Activated T-helper 17 cell treated with anti-CD3 and anti-CD28 coated beads, Interleukin-2, amount 50 U/mL, for 72 hours (primary cell): ENCODE results near the gene ZDHHC19. TPM values are rescaled to one million over a fixed set of nuclear protein-coding genes. Genes with fewer than 3 reads are reported as not detected.
A peak's percentile ranks its signal among the peaks of the same experiment; 100 is the strongest.
"Not testable (repeated sequence)": the region's sequence is repeated elsewhere in the genome, so short reads cannot be mapped to it uniquely, and the experiment has no call there.

Experiments used
- ATAC-seq: fragments of 150-1000 bp; cut with Tn5 transposase; replicated peaks from 2 replicates; pipeline ENCODE4 v1.10.0; 2021; ENCODE audit warnings: mild to moderate bottlenecking, moderate library complexity
- H3K27ac Mint-ChIP-seq: one replicate; pipeline ENCODE4 v1.8.0; 2022; ENCODE audit warnings: mixed read lengths
- H3K27me3 Mint-ChIP-seq: one replicate; pipeline ENCODE4 v1.8.0; 2022; ENCODE audit warnings: mixed read lengths
- H3K36me3 Mint-ChIP-seq: one replicate; pipeline ENCODE4 v1.8.0; 2022; ENCODE audit warnings: low read depth, mild to moderate bottlenecking, mixed read lengths
- H3K4me1 Mint-ChIP-seq: one replicate; pipeline ENCODE4 v1.8.0; 2022; ENCODE audit warnings: mixed read lengths
- H3K4me3 Mint-ChIP-seq: one replicate; pipeline ENCODE4 v1.8.0; 2022; ENCODE audit warnings: mild to moderate bottlenecking, mixed read lengths
- H3K9me3 Mint-ChIP-seq: one replicate; pipeline ENCODE4 v1.8.0; 2022; ENCODE audit warnings: mixed read lengths
- total RNA-seq, 2 donors: library from RNA; stranded (reverse); gene quantifications; one replicate each; pipeline ENCODE4 v1.2.3, GENCODE V29; 2022

Gene ZDHHC19
- total RNA-seq, 2 donors from 2014 or later: not detected

GRCh38 chr3:196198081-196198675 lies 13.0 kb downstream of the ZDHHC19 start:
- no peak overlapping the region for H3K4me3 Mint-ChIP-seq
- H3K36me3 Mint-ChIP-seq: no peaks in the 10 kb centered on the region
- no peaks in the 10 kb centered on the region for H3K27me3 Mint-ChIP-seq
- peaks cover 8% of the 10 kb centered on the region for H3K4me1 Mint-ChIP-seq
- no peaks in the 10 kb centered on the region for H3K9me3 Mint-ChIP-seq
- no peak overlapping the region for H3K27ac Mint-ChIP-seq
- no peak for ATAC-seq

GRCh38 chr3:196197524-196197923 lies 13.7 kb downstream of the ZDHHC19 start:
- H3K4me3 Mint-ChIP-seq: no peak overlapping the region
- H3K9me3 Mint-ChIP-seq: no peaks in the 10 kb centered on the region
- no peaks in the 10 kb centered on the region for H3K27me3 Mint-ChIP-seq
- H3K36me3 Mint-ChIP-seq: no peaks in the 10 kb centered on the region
- H3K27ac Mint-ChIP-seq: no peak overlapping the region
- peaks cover 15% of the 10 kb centered on the region for H3K4me1 Mint-ChIP-seq
- no peak for ATAC-seq

GRCh38 chr3:196195664-196196265 lies 15.4 kb downstream of the ZDHHC19 start:
- Mint-ChIP-seq H3K36me3 (no peaks in the 10 kb centered on the region), H3K27ac (no peak overlapping the region), H3K4me3 (peak overlapping the region; percentile 16), H3K4me1 (peaks cover 21% of the 10 kb centered on the region), H3K9me3 (no peaks in the 10 kb centered on the region), H3K27me3 (no peaks in the 10 kb centered on the region)
- ATAC-seq: no peak

GRCh38 chr3:196194542-196194915 lies 16.7 kb downstream of the ZDHHC19 start:
- ATAC-seq: no peak
- peak overlapping the region; percentile 64 for H3K27ac Mint-ChIP-seq
- H3K4me1 Mint-ChIP-seq: peaks cover 21% of the 10 kb centered on the region
- H3K27me3 Mint-ChIP-seq: no peaks in the 10 kb centered on the region
- no peaks in the 10 kb centered on the region for H3K36me3 Mint-ChIP-seq
- H3K4me3 Mint-ChIP-seq: no peak overlapping the region
- no peaks in the 10 kb centered on the region for H3K9me3 Mint-ChIP-seq

GRCh38 chr3:196193736-196194541 lies 17.3 kb downstream of the ZDHHC19 start:
- Mint-ChIP-seq H3K4me3 (peak overlapping the region; percentile 91), H3K36me3 (no peaks in the 10 kb centered on the region), H3K9me3 (no peaks in the 10 kb centered on the region), H3K4me1 (peaks cover 21% of the 10 kb centered on the region), H3K27me3 (no peaks in the 10 kb centered on the region), H3K27ac (peak overlapping the region; percentile 99)
- ATAC-seq: no peak

- Mint-ChIP-seq H3K9me3 (no peaks in the 10 kb centered on the region), H3K4me3 (peak overlapping the region; percentile 91), H3K4me1 (peaks cover 21% of the 10 kb centered on the region), H3K36me3 (no peaks in the 10 kb centered on the region), H3K27ac (peak overlapping the region; percentile 99), H3K27me3 (no peaks in the 10 kb centered on the region)
- peak; percentile 6 for ATAC-seq
These were observed 18.0 kb downstream of the ZDHHC19 start for GRCh38 chr3:196193133-196193735.

- peak; percentile 50 for ATAC-seq
- Mint-ChIP-seq H3K27ac (peak overlapping the region; percentile 99), H3K4me1 (peaks cover 21% of the 10 kb centered on the region), H3K9me3 (no peaks in the 10 kb centered on the region), H3K36me3 (no peaks in the 10 kb centered on the region), H3K27me3 (no peaks in the 10 kb centered on the region), H3K4me3 (peak overlapping the region; percentile 91)
These were observed 18.6 kb downstream of the ZDHHC19 start for GRCh38 chr3:196192524-196193051.

- ATAC-seq: peak; percentile 64
- Mint-ChIP-seq H3K4me1 (peaks cover 21% of the 10 kb centered on the region), H3K9me3 (no peaks in the 10 kb centered on the region), H3K27me3 (no peaks in the 10 kb centered on the region), H3K36me3 (no peaks in the 10 kb centered on the region), H3K27ac (peak overlapping the region; percentile 99), H3K4me3 (peak overlapping the region; percentile 91)
These were observed 19.1 kb downstream of the ZDHHC19 start for GRCh38 chr3:196192036-196192523.

GRCh38 chr3:196189566-196190347 lies 21.4 kb downstream of the ZDHHC19 start:
- Mint-ChIP-seq H3K4me3 (no peak overlapping the region), H3K36me3 (no peaks in the 10 kb centered on the region), H3K4me1 (peaks cover 20% of the 10 kb centered on the region), H3K27me3 (no peaks in the 10 kb centered on the region), H3K27ac (no peak overlapping the region), H3K9me3 (no peaks in the 10 kb centered on the region)
- ATAC-seq: no peak

- Mint-ChIP-seq H3K27me3 (no peaks in the 10 kb centered on the region), H3K27ac (peak overlapping the region; percentile 13), H3K4me1 (peaks cover 9% of the 10 kb centered on the region), H3K4me3 (peak overlapping the region; percentile 66), H3K36me3 (no peaks in the 10 kb centered on the region), H3K9me3 (no peaks in the 10 kb centered on the region)
- no peak for ATAC-seq
These were observed 24.3 kb downstream of the ZDHHC19 start for GRCh38 chr3:196186651-196187573.

- Mint-ChIP-seq H3K4me3 (no peak overlapping the region), H3K27me3 (no peaks in the 10 kb centered on the region), H3K36me3 (no peaks in the 10 kb centered on the region), H3K27ac (no peak overlapping the region), H3K4me1 (peaks cover 11% of the 10 kb centered on the region), H3K9me3 (no peaks in the 10 kb centered on the region)
- ATAC-seq: no peak
These were observed 26.3 kb downstream of the ZDHHC19 start for GRCh38 chr3:196184881-196185280.

GRCh38 chr3:196184169-196184432 lies 27.1 kb downstream of the ZDHHC19 start:
- Mint-ChIP-seq H3K4me3 (peak overlapping the region; percentile 79), H3K27ac (peak overlapping the region; percentile 92), H3K4me1 (peaks cover 15% of the 10 kb centered on the region)
- ATAC-seq, H3K27me3 Mint-ChIP-seq, H3K9me3 Mint-ChIP-seq, H3K36me3 Mint-ChIP-seq: not testable (repeated sequence)

GRCh38 chr3:196181127-196181546 lies 30.1 kb downstream of the ZDHHC19 start:
- H3K9me3 Mint-ChIP-seq: no peaks in the 10 kb centered on the region
- no peaks in the 10 kb centered on the region for H3K36me3 Mint-ChIP-seq
- ATAC-seq: no peak
- peak overlapping the region; percentile 79 for H3K4me3 Mint-ChIP-seq
- no peaks in the 10 kb centered on the region for H3K27me3 Mint-ChIP-seq
- H3K4me1 Mint-ChIP-seq: peaks cover 19% of the 10 kb centered on the region
- H3K27ac Mint-ChIP-seq: peak overlapping the region; percentile 92
